Measurements from ENCODE around the gene COL25A1. TPM values are rescaled to one million over a fixed set of nuclear protein-coding genes. Genes with fewer than 3 reads are reported as not detected.
"Not testable (repeated sequence)": the region's sequence is repeated elsewhere in the genome, so short reads cannot be mapped to it uniquely, and the experiment has no call there.

COL25A1 gene
- total RNA-seq, 2 donors from 2014 or later: 0.47 TPM; not detected in 1

GRCh38 chr4:109118635-109119034 lies 183.8 kb downstream of the COL25A1 start:
- no peak overlapping the region for H3K27ac Mint-ChIP-seq
- no peaks in the 10 kb centered on the region for H3K4me1 Mint-ChIP-seq
- peaks cover 46% of the 10 kb centered on the region for H3K27me3 Mint-ChIP-seq
- DNase-seq (no peak), ATAC-seq (no peak)
- no peak overlapping the region for H3K4me3 Mint-ChIP-seq
- H3K36me3 Mint-ChIP-seq (ENCODE audit: low read depth): peaks cover 2% of the 10 kb centered on the region
- no peaks in the 10 kb centered on the region for H3K9me3 ChIP-seq (ENCODE audit: control insufficient read depth, low read length, poor library complexity, severe bottlenecking)

GRCh38 chr4:109114501-109114900 lies 188.0 kb downstream of the COL25A1 start:
- H3K9me3 ChIP-seq (ENCODE audit: control insufficient read depth, low read length, poor library complexity, severe bottlenecking): no peaks in the 10 kb centered on the region
- DNase-seq (no peak), ATAC-seq (no peak)
- Mint-ChIP-seq H3K4me3 (no peak overlapping the region), H3K27me3 (peaks cover 33% of the 10 kb centered on the region), H3K4me1 (no peaks in the 10 kb centered on the region), H3K27ac (no peak overlapping the region), H3K36me3 (ENCODE audit: low read depth) (peaks cover 2% of the 10 kb centered on the region)

- H3K4me3 Mint-ChIP-seq: no peak overlapping the region
- H3K27me3 Mint-ChIP-seq: peaks cover 30% of the 10 kb centered on the region
- no peaks in the 10 kb centered on the region for H3K4me1 Mint-ChIP-seq
- ATAC-seq (no peak), DNase-seq (no peak)
- H3K36me3 Mint-ChIP-seq (ENCODE audit: low read depth): peaks cover 2% of the 10 kb centered on the region
- H3K9me3 ChIP-seq (ENCODE audit: control insufficient read depth, low read length, poor library complexity, severe bottlenecking): no peaks in the 10 kb centered on the region
- H3K27ac Mint-ChIP-seq: no peak overlapping the region
These were observed 188.9 kb downstream of the COL25A1 start for GRCh38 chr4:109113521-109113920.

GRCh38 chr4:109111031-109111430 lies 191.4 kb downstream of the COL25A1 start:
- no peak for ATAC-seq
- no peaks in the 10 kb centered on the region for H3K9me3 ChIP-seq (ENCODE audit: control insufficient read depth, low read length, poor library complexity, severe bottlenecking)
- Mint-ChIP-seq H3K27ac (no peak overlapping the region), H3K36me3 (ENCODE audit: low read depth) (no peaks in the 10 kb centered on the region), H3K4me3 (no peak overlapping the region), H3K4me1 (no peaks in the 10 kb centered on the region), H3K27me3 (peaks cover 21% of the 10 kb centered on the region)
- DNase-seq: no peak

- not testable (repeated sequence) for H3K27ac Mint-ChIP-seq; H3K4me1 Mint-ChIP-seq; H3K9me3 ChIP-seq (ENCODE audit: control insufficient read depth, low read length, poor library complexity, severe bottlenecking); ATAC-seq; H3K36me3 Mint-ChIP-seq (ENCODE audit: low read depth); H3K4me3 Mint-ChIP-seq; DNase-seq
- peaks cover 18% of the 10 kb centered on the region for H3K27me3 Mint-ChIP-seq
These were observed 194.2 kb downstream of the COL25A1 start for GRCh38 chr4:109108215-109108614.

GRCh38 chr4:109094056-109094455 lies 208.4 kb downstream of the COL25A1 start:
- Mint-ChIP-seq H3K36me3 (ENCODE audit: low read depth) (no peaks in the 10 kb centered on the region), H3K4me1 (no peaks in the 10 kb centered on the region), H3K4me3 (no peak overlapping the region), H3K27me3 (peaks cover 9% of the 10 kb centered on the region), H3K27ac (no peak overlapping the region)
- DNase-seq (no peak), ATAC-seq (no peak)
- H3K9me3 ChIP-seq (ENCODE audit: control insufficient read depth, low read length, poor library complexity, severe bottlenecking): no peaks in the 10 kb centered on the region

GRCh38 chr4:109091727-109092409 lies 210.6 kb downstream of the COL25A1 start:
- H3K36me3 Mint-ChIP-seq (ENCODE audit: low read depth): no peaks in the 10 kb centered on the region
- DNase-seq (no peak), ATAC-seq (no peak)
- H3K27me3 Mint-ChIP-seq: peaks cover 18% of the 10 kb centered on the region
- no peak overlapping the region for H3K27ac Mint-ChIP-seq
- H3K4me1 Mint-ChIP-seq: no peaks in the 10 kb centered on the region
- no peaks in the 10 kb centered on the region for H3K9me3 ChIP-seq (ENCODE audit: control insufficient read depth, low read length, poor library complexity, severe bottlenecking)
- H3K4me3 Mint-ChIP-seq: no peak overlapping the region

- Mint-ChIP-seq H3K36me3 (ENCODE audit: low read depth) (peaks cover 3% of the 10 kb centered on the region), H3K27me3 (peaks cover 38% of the 10 kb centered on the region), H3K4me3 (no peak overlapping the region), H3K4me1 (no peaks in the 10 kb centered on the region), H3K27ac (no peak overlapping the region)
- no peak for ATAC-seq
- no peak for DNase-seq
- H3K9me3 ChIP-seq (ENCODE audit: control insufficient read depth, low read length, poor library complexity, severe bottlenecking): no peaks in the 10 kb centered on the region
These were observed 218.5 kb downstream of the COL25A1 start for GRCh38 chr4:109083911-109084310.

- ATAC-seq (no peak), DNase-seq (no peak)
- H3K27me3 Mint-ChIP-seq: peaks cover 11% of the 10 kb centered on the region
- no peaks in the 10 kb centered on the region for H3K4me1 Mint-ChIP-seq
- H3K27ac Mint-ChIP-seq: no peak overlapping the region
- no peaks in the 10 kb centered on the region for H3K36me3 Mint-ChIP-seq (ENCODE audit: low read depth)
- H3K9me3 ChIP-seq (ENCODE audit: control insufficient read depth, low read length, poor library complexity, severe bottlenecking): no peaks in the 10 kb centered on the region
- H3K4me3 Mint-ChIP-seq: no peak overlapping the region
These were observed 222.7 kb downstream of the COL25A1 start for GRCh38 chr4:109079731-109080130.

- Mint-ChIP-seq H3K27me3 (peaks cover 13% of the 10 kb centered on the region), H3K4me1 (no peaks in the 10 kb centered on the region), H3K36me3 (ENCODE audit: low read depth) (no peaks in the 10 kb centered on the region), H3K4me3 (no peak overlapping the region), H3K27ac (no peak overlapping the region)
- no peaks in the 10 kb centered on the region for H3K9me3 ChIP-seq (ENCODE audit: control insufficient read depth, low read length, poor library complexity, severe bottlenecking)
- DNase-seq (no peak), ATAC-seq (no peak)
These were observed 223.3 kb downstream of the COL25A1 start for GRCh38 chr4:109079201-109079600.

- peaks cover 13% of the 10 kb centered on the region for H3K27me3 Mint-ChIP-seq
- DNase-seq (no peak), ATAC-seq (no peak)
- H3K4me1 Mint-ChIP-seq: no peaks in the 10 kb centered on the region
- no peaks in the 10 kb centered on the region for H3K36me3 Mint-ChIP-seq (ENCODE audit: low read depth)
- no peak overlapping the region for H3K27ac Mint-ChIP-seq
- no peaks in the 10 kb centered on the region for H3K9me3 ChIP-seq (ENCODE audit: control insufficient read depth, low read length, poor library complexity, severe bottlenecking)
- no peak overlapping the region for H3K4me3 Mint-ChIP-seq
These were observed 223.7 kb downstream of the COL25A1 start for GRCh38 chr4:109078724-109079123.

- H3K4me3 Mint-ChIP-seq: no peak overlapping the region
- no peak overlapping the region for H3K27ac Mint-ChIP-seq
- DNase-seq (no peak), ATAC-seq (no peak)
- H3K4me1 Mint-ChIP-seq: no peaks in the 10 kb centered on the region
- H3K36me3 Mint-ChIP-seq (ENCODE audit: low read depth): no peaks in the 10 kb centered on the region
- peaks cover 20% of the 10 kb centered on the region for H3K27me3 Mint-ChIP-seq
- no peaks in the 10 kb centered on the region for H3K9me3 ChIP-seq (ENCODE audit: control insufficient read depth, low read length, poor library complexity, severe bottlenecking)
These were observed 225.0 kb downstream of the COL25A1 start for GRCh38 chr4:109077505-109077904.

- H3K4me3 Mint-ChIP-seq; DNase-seq; H3K4me1 Mint-ChIP-seq; H3K27ac Mint-ChIP-seq; H3K9me3 ChIP-seq (ENCODE audit: control insufficient read depth, low read length, poor library complexity, severe bottlenecking); ATAC-seq; H3K36me3 Mint-ChIP-seq (ENCODE audit: low read depth): not testable (repeated sequence)
- H3K27me3 Mint-ChIP-seq: peaks cover 20% of the 10 kb centered on the region
These were observed 225.7 kb downstream of the COL25A1 start for GRCh38 chr4:109076709-109077108.

GRCh38 chr4:109075621-109076020 lies 226.8 kb downstream of the COL25A1 start:
- DNase-seq: no peak
- H3K36me3 Mint-ChIP-seq (ENCODE audit: low read depth): no peaks in the 10 kb centered on the region

More at GRCh38 chr4:109075621-109076020, 226.8 kb downstream of the COL25A1 start:
- H3K9me3 ChIP-seq (ENCODE audit: control insufficient read depth, low read length, poor library complexity, severe bottlenecking): no peaks in the 10 kb centered on the region
- Mint-ChIP-seq H3K4me1 (no peaks in the 10 kb centered on the region), H3K4me3 (no peak overlapping the region), H3K27ac (no peak overlapping the region), H3K27me3 (peaks cover 15% of the 10 kb centered on the region)
- no peak for ATAC-seq
